Loucy (cell line): ENCODE data around the gene DPYSL3.

Source experiments
- H2AFZ ChIP-seq: fragments of 200-600 bp; sonication (generic); 2 replicates; pipeline ENCODE4 v1.6.0; 2016; ENCODE audit warnings: antibody characterized with exemption, mild to moderate bottlenecking, low read length, moderate library complexity
- H3F3A ChIP-seq: fragments of 200-600 bp; 2 replicates; pipeline ENCODE4 v1.6.0; 2016; ENCODE audit warnings: antibody characterized with exemption, low read depth, mild to moderate bottlenecking
- H3K27me3 ChIP-seq: fragments of 200-600 bp; sonication (generic); 2 replicates; pipeline ENCODE4 v1.6.1; 2014; ENCODE audit warnings: low read length, mild to moderate bottlenecking; ENCODE audit not compliant: insufficient read depth, poor library complexity, severe bottlenecking
- H3K36me3 ChIP-seq: fragments of 200-600 bp; sonication (generic); 2 replicates; pipeline ENCODE4 v1.6.1; 2016; ENCODE audit warnings: low read length; ENCODE audit not compliant: insufficient read depth
- H3K4me1 ChIP-seq: fragments of 200-600 bp; sonication (generic); 2 replicates; pipeline ENCODE4 v1.5.1; 2014; ENCODE audit warnings: low read length, mild to moderate bottlenecking; ENCODE audit not compliant: insufficient read depth, poor library complexity, severe bottlenecking
- H3K4me2 ChIP-seq: fragments of 200-600 bp; sonication (generic); 2 replicates; pipeline ENCODE4 v1.6.0; 2014; ENCODE audit warnings: antibody characterized with exemption, low read length, low read depth, mild to moderate bottlenecking; ENCODE audit not compliant: poor library complexity, severe bottlenecking
- H3K4me3 ChIP-seq: fragments of 200-600 bp; sonication (generic); 2 replicates; pipeline ENCODE4 v1.5.1; 2014; ENCODE audit warnings: low read length, mild to moderate bottlenecking, mixed read lengths; ENCODE audit not compliant: poor library complexity, severe bottlenecking
- H3K79me2 ChIP-seq: fragments of 200-600 bp; sonication (generic); 2 replicates; pipeline ENCODE4 v1.6.1; 2014; ENCODE audit warnings: low read length; ENCODE audit not compliant: insufficient read depth
- H3K9ac ChIP-seq: fragments of 200-600 bp; sonication (generic); 2 replicates; pipeline ENCODE4 v1.6.0; 2014; ENCODE audit warnings: mild to moderate bottlenecking, low read depth, low read length, moderate library complexity; ENCODE audit not compliant: poor library complexity, severe bottlenecking
- H3K9me2 ChIP-seq: fragments of 200-600 bp; sonication (generic); replicated peaks from 2 replicates; pipeline ENCODE4 v1.6.1; 2016; ENCODE audit warnings: low read depth, low read length, mixed read lengths
- H3K9me3 ChIP-seq: fragments of 200-600 bp; sonication (generic); 2 replicates; pipeline ENCODE4 v1.6.1; 2014; ENCODE audit warnings: mild to moderate bottlenecking, antibody characterized with exemption, low read length, low read depth; ENCODE audit not compliant: insufficient read depth
- H4K20me1 ChIP-seq: fragments of 200-600 bp; sonication (generic); 2 replicates; pipeline ENCODE4 v1.6.0; 2014; ENCODE audit warnings: antibody characterized with exemption, low read length, mild to moderate bottlenecking; ENCODE audit not compliant: insufficient read depth, poor library complexity, severe bottlenecking
- CTCF ChIP-seq: fragments of 200-600 bp; sonication (generic); conservative IDR thresholded peaks from 2 replicates; pipeline ENCODE4 v1.5.1; 2014; ENCODE audit warnings: mild to moderate bottlenecking, antibody characterized with exemption, low read length
- EZH2phosphoT487 ChIP-seq: fragments of 200-600 bp; IDR thresholded peaks from 2 replicates; pipeline ENCODE4 v1.6.1; 2018; ENCODE audit warnings: antibody characterized with exemption, mild to moderate bottlenecking, moderate library complexity, borderline replicate concordance

DPYSL3 gene

GRCh38 chr5:147520450-147520849 is 10.6 kb upstream of the DPYSL3 start:
- Histone ChIP-seq H2AFZ (no peak overlapping the region), H3K9me3 (no peaks in the 10 kb centered on the region), H3K27me3 (no peaks in the 10 kb centered on the region), H3K79me2 (no peaks in the 10 kb centered on the region), H3K4me2 (no peak overlapping the region), H4K20me1 (no peaks in the 10 kb centered on the region), H3F3A (no peaks in the 10 kb centered on the region), H3K9ac (no peak overlapping the region), H3K9me2 (no peaks in the 10 kb centered on the region), H3K36me3 (no peaks in the 10 kb centered on the region), H3K4me3 (no peak overlapping the region), H3K4me1 (no peaks in the 10 kb centered on the region)
- TF ChIP-seq EZH2phosphoT487, result no peak

GRCh38 chr5:147519380-147519779 is 9.5 kb upstream of the DPYSL3 start:
- Histone ChIP-seq H3K9me2 (no peaks in the 10 kb centered on the region), H4K20me1 (no peaks in the 10 kb centered on the region), H3K79me2 (no peaks in the 10 kb centered on the region), H3K4me1 (no peaks in the 10 kb centered on the region), H2AFZ (no peak overlapping the region), H3K4me3 (no peak overlapping the region), H3K9ac (no peak overlapping the region), H3F3A (no peaks in the 10 kb centered on the region), H3K27me3 (no peaks in the 10 kb centered on the region), H3K4me2 (no peak overlapping the region), H3K9me3 (no peaks in the 10 kb centered on the region), H3K36me3 (no peaks in the 10 kb centered on the region)
- TF ChIP-seq CTCF, result no peak
- TF ChIP-seq EZH2phosphoT487, result no peak

GRCh38 chr5:147517383-147517782 is 7.5 kb upstream of the DPYSL3 start:
- TF ChIP-seq EZH2phosphoT487 (no peak), CTCF (no peak)
- H3K36me3 ChIP-seq, result no peaks in the 10 kb centered on the region
- H3F3A ChIP-seq, result no peaks in the 10 kb centered on the region

GRCh38 chr5:147515269-147515668 is 5.4 kb upstream of the DPYSL3 start:
- H3F3A ChIP-seq, result no peaks in the 10 kb centered on the region
- no peak overlapping the region for H3K4me3 ChIP-seq
- H3K9me2 ChIP-seq, result no peaks in the 10 kb centered on the region
- no peaks in the 10 kb centered on the region for H3K4me1 ChIP-seq
- H3K4me2 ChIP-seq, result no peak overlapping the region
- H2AFZ ChIP-seq, result no peak overlapping the region
- H4K20me1 ChIP-seq, result no peaks in the 10 kb centered on the region
- H3K9ac ChIP-seq, result no peak overlapping the region
- no peaks in the 10 kb centered on the region for H3K79me2 ChIP-seq
- no peaks in the 10 kb centered on the region for H3K36me3 ChIP-seq
- no peaks in the 10 kb centered on the region for H3K27me3 ChIP-seq
- H3K9me3 ChIP-seq, result no peaks in the 10 kb centered on the region
- no peak for TF ChIP-seq CTCF
- no peak for TF ChIP-seq EZH2phosphoT487

More at GRCh38 chr5:147517383-147517782, 7.5 kb upstream of the DPYSL3 start:
- no peak overlapping the region for H3K4me2 ChIP-seq
- H3K9me2 ChIP-seq, result no peaks in the 10 kb centered on the region
- no peaks in the 10 kb centered on the region for H4K20me1 ChIP-seq
- no peak overlapping the region for H3K4me3 ChIP-seq
- no peaks in the 10 kb centered on the region for H3K79me2 ChIP-seq
- no peaks in the 10 kb centered on the region for H3K4me1 ChIP-seq
- H2AFZ ChIP-seq, result no peak overlapping the region
- H3K9me3 ChIP-seq, result no peaks in the 10 kb centered on the region
- no peak overlapping the region for H3K9ac ChIP-seq
- no peaks in the 10 kb centered on the region for H3K27me3 ChIP-seq
